Measurements from ENCODE around the gene SCFD2.

- TF ChIP-seq CTCF (IDR thresholded peaks at IDR 0.05; ENCODE audit: borderline replicate concordance, extremely low read depth, low read length, poor library complexity, severe bottlenecking) = no peak
- TF ChIP-seq EZH2 (IDR thresholded peaks at IDR 0.05; ENCODE audit: borderline replicate concordance, low read depth, low read length, severe bottlenecking) = no peak
Observed at GRCh38 chr4:53171797-53172196, 194.1 kb downstream of the SCFD2 start.

Data from DND-41 (cell line).